Liver (tissue), 9 donors: ENCODE measurements around the gene OR51B4. TPM values are rescaled to one million over a fixed set of nuclear protein-coding genes. Genes with fewer than 3 reads are reported as not detected.
A peak's percentile ranks its signal among the peaks of the same experiment; 100 is the strongest.

ENCODE experiments used
- DNase-seq: peaks from one replicate; pipeline ENCODE4 v3.0.0-alpha.2; 2017; ENCODE audit warnings: low spot score
- H3K27ac ChIP-seq, 2 donors: one replicate each; pipeline ENCODE4 v1.7.0; 2013; ENCODE audit warnings: inconsistent platforms in 2 of 2, low read length in 2 of 2, control low read depth in 1 of 2, low read depth in 1 of 2, mild to moderate bottlenecking in 1 of 2
- H3K27me3 ChIP-seq, 4 donors: one replicate each; pipeline versions ENCODE4 v1.6.1 to v1.7.0; 2013; ENCODE audit warnings: low read length in 3 of 4, inconsistent platforms in 1 of 4, mild to moderate bottlenecking in 1 of 4, moderate library complexity in 1 of 4; ENCODE audit not compliant: control insufficient read depth in 4 of 4, insufficient read depth in 4 of 4
- H3K36me3 ChIP-seq, 4 donors: one replicate each; pipeline versions ENCODE4 v1.6.1 to v1.7.0; 2013; ENCODE audit warnings: low read length in 3 of 4, mild to moderate bottlenecking in 3 of 4, low read depth in 1 of 4, moderate library complexity in 1 of 4; ENCODE audit not compliant: control insufficient read depth in 4 of 4, insufficient read depth in 3 of 4
- H3K4me1 ChIP-seq, 4 donors: one replicate each; pipeline versions ENCODE4 v1.6.1 to v1.7.0; 2013; ENCODE audit warnings: low read length in 3 of 4, mild to moderate bottlenecking in 3 of 4, moderate library complexity in 1 of 4; ENCODE audit not compliant: control insufficient read depth in 4 of 4, insufficient read depth in 4 of 4
- H3K4me3 ChIP-seq, 3 donors: one replicate each; pipeline versions ENCODE4 v1.6.1 to v1.7.0; 2013; ENCODE audit warnings: low read length in 3 of 3, control low read depth in 1 of 3, low read depth in 1 of 3, mild to moderate bottlenecking in 1 of 3
- H3K9ac ChIP-seq, 2 donors: one replicate each; pipeline ENCODE4 v1.7.0; 2013; ENCODE audit warnings: low read length in 2 of 2, mild to moderate bottlenecking in 2 of 2, moderate library complexity in 2 of 2, control low read depth in 1 of 2, low read depth in 1 of 2
- H3K9me3 ChIP-seq, 4 donors: one replicate each; pipeline versions ENCODE4 v1.6.1 to v1.7.0; 2013; ENCODE audit warnings: low read length in 3 of 4; ENCODE audit not compliant: control insufficient read depth in 4 of 4
- EGR1 ChIP-seq, 2 donors: IDR thresholded peaks; 2 replicates each; pipeline ENCODE4 v1.6.1; 2016 to 2018; ENCODE audit warnings: antibody characterized with exemption in 2 of 2, low read depth in 2 of 2
- FOXA2 ChIP-seq: IDR thresholded peaks from 2 replicates; pipeline ENCODE4 v1.6.1; 2016; ENCODE audit warnings: antibody characterized with exemption
- GABPA ChIP-seq, 2 donors: IDR thresholded peaks in 1 of 2; conservative IDR thresholded peaks in 1 of 2; 2 replicates each; pipeline ENCODE4 v1.6.1; 2016; ENCODE audit warnings: antibody characterized with exemption in 2 of 2, mild to moderate bottlenecking in 1 of 2, moderate library complexity in 1 of 2
- HNF4A ChIP-seq, 2 donors: conservative IDR thresholded peaks; 2 replicates each; pipeline ENCODE4 v1.6.1; 2016; ENCODE audit warnings: antibody characterized with exemption in 2 of 2, mild to moderate bottlenecking in 2 of 2
- HNF4G ChIP-seq: IDR thresholded peaks from 2 replicates; pipeline ENCODE4 v1.6.1; 2016; ENCODE audit warnings: antibody characterized with exemption
- JUND ChIP-seq, 2 donors: IDR thresholded peaks; 2 replicates each; pipeline ENCODE4 v1.6.1; 2016; ENCODE audit warnings: antibody characterized with exemption in 2 of 2
- NR2F2 ChIP-seq: IDR thresholded peaks from 2 replicates; pipeline ENCODE4 v1.6.1; 2016; ENCODE audit warnings: antibody characterized with exemption
- RAD21 ChIP-seq, 2 donors: IDR thresholded peaks; 2 replicates each; pipeline ENCODE4 v1.6.1; 2016; ENCODE audit warnings: antibody characterized with exemption in 2 of 2, mild to moderate bottlenecking in 2 of 2
- RXRA ChIP-seq, 2 donors: IDR thresholded peaks; 2 replicates each; pipeline ENCODE4 v1.6.1; 2017 to 2018; ENCODE audit warnings: antibody characterized with exemption in 2 of 2, mild to moderate bottlenecking in 1 of 2
- SP1 ChIP-seq: IDR thresholded peaks from 2 replicates; pipeline ENCODE4 v1.6.1; 2018; ENCODE audit warnings: antibody characterized with exemption, mild to moderate bottlenecking
- TAF1 ChIP-seq: conservative IDR thresholded peaks from 2 replicates; pipeline ENCODE4 v1.6.1; 2016; ENCODE audit warnings: antibody characterized with exemption, mild to moderate bottlenecking
- YY1 ChIP-seq: IDR thresholded peaks from 2 replicates; pipeline ENCODE4 v1.6.1; 2016; ENCODE audit warnings: antibody characterized with exemption, mild to moderate bottlenecking
- WGBS: extraction: QIAGEN DNeasy Blood & Tissue Kit; methylation state at CpG from one replicate; pipeline ENCODE4 v1.1.7; 2013; 5-methylcytosine and 5-hydroxymethylcytosine counted together
- polyA plus RNA-seq, 2 donors: library from polyadenylated mRNA; stranded (reverse) in 1 of 2; unstranded in 1 of 2; fragments of 200-250 nt in 1 of 2; fragments of >200 nt in 1 of 2; fragmentation: Nextera tagmentation in 1 of 2; extraction: Ambion mirVana in 1 of 2; gene quantifications; one replicate each; pipeline versions ENCODE4 v1.2.1 to v1.2.3, GENCODE V29; 2013 to 2015
- total RNA-seq, 2 donors: library from RNA; depleted of rRNA; stranded (reverse); fragments of >200 nt; gene quantifications; one replicate each; pipeline ENCODE4 v1.2.3, GENCODE V29; 2014
- TF ChIP-seq, protein P1 (sequence below): IDR thresholded peaks from 2 replicates; pipeline ENCODE4 v1.6.1; 2016; ENCODE audit warnings: antibody characterized with exemption
- TF ChIP-seq, protein P2 (sequence below): IDR thresholded peaks from 2 replicates; pipeline ENCODE4 v1.6.1; 2016; ENCODE audit warnings: antibody characterized with exemption
- TF ChIP-seq, protein P3 (sequence below): fragments of 150-350 bp; IDR thresholded peaks from 2 replicates; pipeline ENCODE4 v1.5.1; 2017; ENCODE audit warnings: improper control_type of control experiment, low read depth, low read length; ENCODE audit not compliant: missing input control
- TF ChIP-seq, protein P4 (sequence below): IDR thresholded peaks from 2 replicates; pipeline ENCODE4 v1.6.1; 2016; ENCODE audit warnings: antibody characterized with exemption, mild to moderate bottlenecking
- donor health status: healthy.
- donor health status: healthy.
- donor health status: healthy.
- donor health status: healthy.
- donor health status: healthy.

The OR51B4 gene
- total and polyA plus RNA-seq, 4 donors = not detected

DNA sequence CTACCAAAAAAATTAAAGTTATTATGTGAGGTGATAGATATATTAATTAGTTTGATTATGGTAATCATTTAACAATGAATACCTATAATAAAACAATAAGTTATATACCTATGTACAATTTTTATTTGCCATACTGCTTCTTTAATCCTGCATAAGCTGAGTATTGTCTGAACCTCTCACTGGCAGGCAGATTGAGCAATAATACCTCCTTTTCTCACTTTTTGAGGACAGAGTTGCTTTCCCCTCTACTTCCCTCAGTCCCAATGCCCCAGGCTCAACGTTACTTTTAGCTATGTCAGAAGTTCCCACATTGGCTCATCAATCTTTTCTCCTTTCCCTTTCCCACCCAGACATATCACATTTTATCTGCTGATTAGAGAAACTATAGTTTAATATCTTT is 47.8 kb upstream of the OR51B4 start:
- no peak for DNase-seq
- H3K36me3 ChIP-seq = no peaks in the 10 kb centered on the region
- no peak for TF ChIP-seq YY1
- TF ChIP-seq, protein P1, sequence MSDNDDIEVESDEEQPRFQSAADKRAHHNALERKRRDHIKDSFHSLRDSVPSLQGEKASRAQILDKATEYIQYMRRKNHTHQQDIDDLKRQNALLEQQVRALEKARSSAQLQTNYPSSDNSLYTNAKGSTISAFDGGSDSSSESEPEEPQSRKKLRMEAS = no peak
- TF ChIP-seq HNF4G = no peak
- TF ChIP-seq, protein P2, sequence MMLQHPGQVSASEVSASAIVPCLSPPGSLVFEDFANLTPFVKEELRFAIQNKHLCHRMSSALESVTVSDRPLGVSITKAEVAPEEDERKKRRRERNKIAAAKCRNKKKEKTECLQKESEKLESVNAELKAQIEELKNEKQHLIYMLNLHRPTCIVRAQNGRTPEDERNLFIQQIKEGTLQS = no peak
- TF ChIP-seq RAD21 (IDR thresholded peaks at IDR 0.05) = no peak
- no peak for TF ChIP-seq NR2F2
- TF ChIP-seq SP1 = no peak
- TF ChIP-seq, protein P3, sequence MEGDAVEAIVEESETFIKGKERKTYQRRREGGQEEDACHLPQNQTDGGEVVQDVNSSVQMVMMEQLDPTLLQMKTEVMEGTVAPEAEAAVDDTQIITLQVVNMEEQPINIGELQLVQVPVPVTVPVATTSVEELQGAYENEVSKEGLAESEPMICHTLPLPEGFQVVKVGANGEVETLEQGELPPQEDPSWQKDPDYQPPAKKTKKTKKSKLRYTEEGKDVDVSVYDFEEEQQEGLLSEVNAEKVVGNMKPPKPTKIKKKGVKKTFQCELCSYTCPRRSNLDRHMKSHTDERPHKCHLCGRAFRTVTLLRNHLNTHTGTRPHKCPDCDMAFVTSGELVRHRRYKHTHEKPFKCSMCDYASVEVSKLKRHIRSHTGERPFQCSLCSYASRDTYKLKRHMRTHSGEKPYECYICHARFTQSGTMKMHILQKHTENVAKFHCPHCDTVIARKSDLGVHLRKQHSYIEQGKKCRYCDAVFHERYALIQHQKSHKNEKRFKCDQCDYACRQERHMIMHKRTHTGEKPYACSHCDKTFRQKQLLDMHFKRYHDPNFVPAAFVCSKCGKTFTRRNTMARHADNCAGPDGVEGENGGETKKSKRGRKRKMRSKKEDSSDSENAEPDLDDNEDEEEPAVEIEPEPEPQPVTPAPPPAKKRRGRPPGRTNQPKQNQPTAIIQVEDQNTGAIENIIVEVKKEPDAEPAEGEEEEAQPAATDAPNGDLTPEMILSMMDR = no peak
- no peak for TF ChIP-seq HNF4A (conservative IDR thresholded peaks at IDR 0.05)
- TF ChIP-seq JUND (IDR thresholded peaks at IDR 0.05) = no peak
- no peak for TF ChIP-seq RXRA (IDR thresholded peaks at IDR 0.05)
- no peak for TF ChIP-seq TAF1
- TF ChIP-seq, protein P4, sequence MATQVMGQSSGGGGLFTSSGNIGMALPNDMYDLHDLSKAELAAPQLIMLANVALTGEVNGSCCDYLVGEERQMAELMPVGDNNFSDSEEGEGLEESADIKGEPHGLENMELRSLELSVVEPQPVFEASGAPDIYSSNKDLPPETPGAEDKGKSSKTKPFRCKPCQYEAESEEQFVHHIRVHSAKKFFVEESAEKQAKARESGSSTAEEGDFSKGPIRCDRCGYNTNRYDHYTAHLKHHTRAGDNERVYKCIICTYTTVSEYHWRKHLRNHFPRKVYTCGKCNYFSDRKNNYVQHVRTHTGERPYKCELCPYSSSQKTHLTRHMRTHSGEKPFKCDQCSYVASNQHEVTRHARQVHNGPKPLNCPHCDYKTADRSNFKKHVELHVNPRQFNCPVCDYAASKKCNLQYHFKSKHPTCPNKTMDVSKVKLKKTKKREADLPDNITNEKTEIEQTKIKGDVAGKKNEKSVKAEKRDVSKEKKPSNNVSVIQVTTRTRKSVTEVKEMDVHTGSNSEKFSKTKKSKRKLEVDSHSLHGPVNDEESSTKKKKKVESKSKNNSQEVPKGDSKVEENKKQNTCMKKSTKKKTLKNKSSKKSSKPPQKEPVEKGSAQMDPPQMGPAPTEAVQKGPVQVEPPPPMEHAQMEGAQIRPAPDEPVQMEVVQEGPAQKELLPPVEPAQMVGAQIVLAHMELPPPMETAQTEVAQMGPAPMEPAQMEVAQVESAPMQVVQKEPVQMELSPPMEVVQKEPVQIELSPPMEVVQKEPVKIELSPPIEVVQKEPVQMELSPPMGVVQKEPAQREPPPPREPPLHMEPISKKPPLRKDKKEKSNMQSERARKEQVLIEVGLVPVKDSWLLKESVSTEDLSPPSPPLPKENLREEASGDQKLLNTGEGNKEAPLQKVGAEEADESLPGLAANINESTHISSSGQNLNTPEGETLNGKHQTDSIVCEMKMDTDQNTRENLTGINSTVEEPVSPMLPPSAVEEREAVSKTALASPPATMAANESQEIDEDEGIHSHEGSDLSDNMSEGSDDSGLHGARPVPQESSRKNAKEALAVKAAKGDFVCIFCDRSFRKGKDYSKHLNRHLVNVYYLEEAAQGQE = no peak
- TF ChIP-seq EGR1 (IDR thresholded peaks at IDR 0.05; ENCODE audit: low read depth in 2 of 2) = no peak
- TF ChIP-seq GABPA (IDR thresholded peaks at IDR 0.05 in 1 of 2, conservative IDR thresholded peaks at IDR 0.05 in 1 of 2) = no peak
- H3K27ac ChIP-seq = no peak overlapping the region
- H3K27me3 ChIP-seq = peaks cover 0 to 6% (median 0%) of the 10 kb centered on the region in 4 donors
- no peaks in the 10 kb centered on the region for H3K9me3 ChIP-seq
- H3K4me1 ChIP-seq = no peaks in the 10 kb centered on the region
- H3K9ac ChIP-seq = no peak overlapping the region
- no peak overlapping the region for H3K4me3 ChIP-seq
- WGBS = 36% methylated on average over 1 of the region's 1 CpG

DNA sequence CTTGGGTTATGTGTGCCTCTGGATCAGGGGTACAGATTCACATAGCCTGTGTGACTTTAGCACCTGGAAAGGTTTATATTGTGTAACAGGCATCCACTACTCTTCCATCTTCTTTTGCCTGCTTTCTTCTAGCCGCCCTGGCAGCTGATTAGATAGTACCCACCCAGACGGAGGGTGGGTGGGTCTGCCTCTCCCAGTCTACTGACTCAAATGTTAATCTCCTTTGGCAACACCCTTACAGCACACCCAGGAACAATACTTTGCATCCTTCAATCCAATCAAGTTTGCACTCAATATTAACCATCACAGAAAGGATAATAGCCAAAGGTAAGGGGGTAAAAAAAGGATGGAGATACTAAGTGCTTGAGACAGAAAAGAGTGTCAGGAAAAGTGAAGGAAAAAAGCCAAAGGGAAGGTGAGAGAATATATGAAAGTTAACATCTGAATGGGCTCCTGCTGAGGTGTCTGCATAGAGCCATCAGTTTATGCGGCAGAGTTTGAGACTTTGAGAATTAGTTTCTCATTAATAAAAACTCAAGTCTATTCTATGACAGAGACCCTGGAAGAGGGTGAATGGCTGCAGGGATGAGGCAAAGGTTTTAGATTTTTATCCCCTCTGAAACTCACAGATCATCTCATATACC is 46.9 kb upstream of the OR51B4 start:
- TF ChIP-seq FOXA2 (no peak), EGR1 (IDR thresholded peaks at IDR 0.05; ENCODE audit: low read depth in 2 of 2) (no peak), NR2F2 (no peak), RAD21 (IDR thresholded peaks at IDR 0.05) (no peak), TAF1 (no peak)
- TF ChIP-seq, protein P4 = no peak
- WGBS = 33% methylated on average over 3 of the region's 3 CpGs
- Histone ChIP-seq H3K9me3 (no peaks in the 10 kb centered on the region), H3K4me1 (no peaks in the 10 kb centered on the region), H3K36me3 (no peaks in the 10 kb centered on the region), H3K9ac (no peak overlapping the region), H3K27me3 (peaks cover 0 to 6% (median 0%) of the 10 kb centered on the region in 4 donors), H3K4me3 (no peak overlapping the region), H3K27ac (no peak overlapping the region)
- peak; percentile 55 for DNase-seq
